OCI-M2 (cell line): ENCODE results near the gene PPM1J.
"Not testable (repeated sequence)": the region's sequence is repeated elsewhere in the genome, so short reads cannot be mapped to it uniquely, and the experiment has no call there.

Experiments used
- DNase-seq: peaks from one replicate; lab custom pipeline; 2025; ENCODE audit not compliant: unreplicated experiment; lab: John Stamatoyannopoulos, UW

Gene PPM1J

GRCh38 chr1:112715264-112716053 lies at the start of gene PPM1J:
Gene PPM1J (minus strand): TSS chr1:112715332. CDS start chr1:112715301, 31 bp downstream.
- peak; percentile 46 for DNase-seq

- no peak for DNase-seq
Measured at GRCh38 chr1:112762541-112763500, 47.7 kb upstream of the PPM1J start.

GRCh38 chr1:112761714-112762480 lies 46.8 kb upstream of the PPM1J start:
- no peak for DNase-seq

- no peak for DNase-seq
Measured at GRCh38 chr1:112759228-112759627, 44.1 kb upstream of the PPM1J start.

- no peak for DNase-seq
Measured at GRCh38 chr1:112754116-112754628, 39.0 kb upstream of the PPM1J start.

GRCh38 chr1:112748396-112748795 lies 33.3 kb upstream of the PPM1J start:
- no peak for DNase-seq

- DNase-seq, result no peak
Measured at GRCh38 chr1:112744009-112744578, 29.0 kb upstream of the PPM1J start.

GRCh38 chr1:112743174-112744008 lies 28.3 kb upstream of the PPM1J start:
- no peak for DNase-seq

- no peak for DNase-seq
Measured at GRCh38 chr1:112737573-112737972, 22.4 kb upstream of the PPM1J start.

- no peak for DNase-seq
Measured at GRCh38 chr1:112735752-112736151, 20.6 kb upstream of the PPM1J start.

GRCh38 chr1:112731451-112731850 lies 16.3 kb upstream of the PPM1J start:
- no peak for DNase-seq

GRCh38 chr1:112729909-112730308 lies 14.8 kb upstream of the PPM1J start:
- no peak for DNase-seq

GRCh38 chr1:112729011-112729410 lies 13.9 kb upstream of the PPM1J start:
- DNase-seq, result not testable (repeated sequence)

- DNase-seq, result not testable (repeated sequence)
Measured at GRCh38 chr1:112728306-112728971, 13.3 kb upstream of the PPM1J start.

GRCh38 chr1:112727716-112728115 lies 12.6 kb upstream of the PPM1J start:
- DNase-seq, result no peak

GRCh38 chr1:112724240-112724639 lies 9.1 kb upstream of the PPM1J start:
- not testable (repeated sequence) for DNase-seq

GRCh38 chr1:112723511-112723839 lies 8.3 kb upstream of the PPM1J start:
- DNase-seq, result no peak

GRCh38 chr1:112722601-112723510 lies 7.7 kb upstream of the PPM1J start:
- no peak for DNase-seq
